Glutamatergic neuron (in vitro differentiated cells): Measurements from ENCODE around the gene ZNF384. TPM values are rescaled to one million over a fixed set of nuclear protein-coding genes. Genes with fewer than 3 reads are reported as not detected.
A peak's percentile ranks its signal among the peaks of the same experiment; 100 is the strongest.

ENCODE experiments used
- DNase-seq: peaks from one replicate; pipeline ENCODE4 v3.0.0; 2022
- H3K27ac Mint-ChIP-seq: one replicate; pipeline ENCODE4 v1.8.0; 2020; ENCODE audit warnings: mild to moderate bottlenecking, mixed read lengths, inconsistent platforms; ENCODE audit not compliant: unreplicated experiment
- H3K27me3 Mint-ChIP-seq: one replicate; pipeline ENCODE4 v1.8.0; 2020; ENCODE audit warnings: mild to moderate bottlenecking, moderate library complexity, mixed read lengths, inconsistent platforms; ENCODE audit not compliant: unreplicated experiment
- H3K36me3 Mint-ChIP-seq: one replicate; pipeline ENCODE4 v1.8.0; 2020; ENCODE audit warnings: mild to moderate bottlenecking, mixed read lengths, inconsistent platforms; ENCODE audit not compliant: unreplicated experiment
- H3K4me1 Mint-ChIP-seq: one replicate; pipeline ENCODE4 v1.8.0; 2020; ENCODE audit warnings: mild to moderate bottlenecking, low read depth, mixed read lengths, inconsistent platforms; ENCODE audit not compliant: unreplicated experiment
- H3K4me3 Mint-ChIP-seq: one replicate; pipeline ENCODE4 v1.8.0; 2020; ENCODE audit warnings: mild to moderate bottlenecking, mixed read lengths, inconsistent platforms; ENCODE audit not compliant: unreplicated experiment
- H3K9me3 Mint-ChIP-seq: one replicate; pipeline ENCODE4 v1.8.0; 2020; ENCODE audit warnings: mild to moderate bottlenecking, moderate library complexity, mixed read lengths, inconsistent platforms; ENCODE audit not compliant: unreplicated experiment
- CTCF ChIP-seq: fragments of 200-600 bp; sonication (generic); IDR thresholded peaks from one replicate; pipeline ENCODE4 v1.5.0; 2021; ENCODE audit not compliant: partially characterized antibody, unreplicated experiment
- total RNA-seq: library from RNA; stranded (reverse); fragmentation: NEBNext Ultra II Directional; extraction: Animal tissue kit (Norgen Biotek cat#: 25700); gene quantifications from one replicate; pipeline ENCODE4 v1.2.1, GENCODE V29; 2021; ENCODE audit not compliant: unreplicated experiment

Gene ZNF384
- total RNA-seq, 1 donor from 2014 or later: 83.2 TPM

GRCh38 chr12:6666211-6666610 lies 23.0 kb downstream of the ZNF384 start:
- H3K36me3 Mint-ChIP-seq: no peaks in the 10 kb centered on the region
- peaks cover 13% of the 10 kb centered on the region for H3K9me3 Mint-ChIP-seq
- H3K27me3 Mint-ChIP-seq: peaks cover 10% of the 10 kb centered on the region
- peaks cover 7% of the 10 kb centered on the region for H3K4me1 Mint-ChIP-seq
- no peak for DNase-seq
- H3K27ac Mint-ChIP-seq: no peak overlapping the region
- no peak overlapping the region for H3K4me3 Mint-ChIP-seq
- TF ChIP-seq CTCF: no peak

- Mint-ChIP-seq H3K27me3 (peaks cover 10% of the 10 kb centered on the region), H3K4me3 (no peak overlapping the region), H3K36me3 (no peaks in the 10 kb centered on the region)
These were observed 24.3 kb downstream of the ZNF384 start for GRCh38 chr12:6664902-6665301.

GRCh38 chr12:6662906-6663742 lies 26.1 kb downstream of the ZNF384 start, which contains the start of gene ING4:
Gene ING4, minus strand, starts transcription at chr12:6663119. Its CDS starts 18 bp downstream, at chr12:6663101.
- DNase-seq: peak; percentile 88
- peaks cover 7% of the 10 kb centered on the region for H3K4me1 Mint-ChIP-seq
- no peak for TF ChIP-seq CTCF
- peak within 1 kb of the TSS; percentile 99 for H3K27ac Mint-ChIP-seq
- H3K27me3 Mint-ChIP-seq: peaks cover 10% of the 10 kb centered on the region
- H3K9me3 Mint-ChIP-seq: peaks cover 14% of the 10 kb centered on the region
- H3K36me3 Mint-ChIP-seq: no peaks in the 10 kb centered on the region
- H3K4me3 Mint-ChIP-seq: peak within 1 kb of the TSS; percentile 95

More at GRCh38 chr12:6664902-6665301, 24.3 kb downstream of the ZNF384 start:
- no peak for TF ChIP-seq CTCF
- H3K9me3 Mint-ChIP-seq: peaks cover 13% of the 10 kb centered on the region
- no peak overlapping the region for H3K27ac Mint-ChIP-seq
- DNase-seq: no peak
- peaks cover 7% of the 10 kb centered on the region for H3K4me1 Mint-ChIP-seq

- peaks cover 7% of the 10 kb centered on the region for H3K4me1 Mint-ChIP-seq
- H3K36me3 Mint-ChIP-seq: no peaks in the 10 kb centered on the region
- H3K27me3 Mint-ChIP-seq: peaks cover 10% of the 10 kb centered on the region
- no peak for TF ChIP-seq CTCF
- peaks cover 13% of the 10 kb centered on the region for H3K9me3 Mint-ChIP-seq
- H3K4me3 Mint-ChIP-seq: peak overlapping the region; percentile 95
- no peak for DNase-seq
- H3K27ac Mint-ChIP-seq: peak overlapping the region; percentile 99
These were observed 26.6 kb downstream of the ZNF384 start for GRCh38 chr12:6662602-6662905.

GRCh38 chr12:6653987-6654386 lies 35.2 kb downstream of the ZNF384 start:
- H3K36me3 Mint-ChIP-seq: peaks cover 4% of the 10 kb centered on the region
- no peak overlapping the region for H3K4me3 Mint-ChIP-seq

More at GRCh38 chr12:6653987-6654386, 35.2 kb downstream of the ZNF384 start:
- Mint-ChIP-seq H3K4me1 (no peaks in the 10 kb centered on the region), H3K27ac (no peak overlapping the region), H3K9me3 (peaks cover 4% of the 10 kb centered on the region), H3K27me3 (peaks cover 2% of the 10 kb centered on the region)
- TF ChIP-seq CTCF: no peak
- DNase-seq: no peak
